Upper lobe of right lung (tissue), 1 donor: Measurements from ENCODE around the gene ZCWPW1. TPM values are rescaled to one million over a fixed set of nuclear protein-coding genes. Genes with fewer than 3 reads are reported as not detected.
"Not testable (repeated sequence)": the region's sequence is repeated elsewhere in the genome, so short reads cannot be mapped to it uniquely, and the experiment has no call there.

Experiments
- ATAC-seq: fragments of 200-7000 bp; cut with Tn5 transposase; one replicate; pipeline ENCODE4 v1.9.1; 2020; ENCODE audit warnings: mild to moderate bottlenecking, moderate library complexity
- DNase-seq: peaks from one replicate; pipeline ENCODE4 v3.0.0-alpha.2; 2020
- H3K27ac ChIP-seq: fragments of 200-600 bp; one replicate; pipeline ENCODE4 v1.8.0; 2022
- H3K27me3 ChIP-seq: fragments of 200-600 bp; one replicate; pipeline ENCODE4 v1.8.0; 2022; ENCODE audit warnings: mild to moderate bottlenecking
- H3K36me3 ChIP-seq: fragments of 200-600 bp; one replicate; pipeline ENCODE4 v1.8.0; 2022
- H3K4me1 ChIP-seq: fragments of 200-600 bp; one replicate; pipeline ENCODE4 v1.8.0; 2022
- H3K4me3 ChIP-seq: fragments of 200-600 bp; one replicate; pipeline ENCODE4 v1.8.0; 2022; ENCODE audit warnings: mild to moderate bottlenecking
- H3K9me3 ChIP-seq: fragments of 200-600 bp; one replicate; pipeline ENCODE4 v1.8.0; 2022
- intact Hi-C: fragments of 100-400 bp; cut with DNase I; formaldehyde crosslinking; loops from one replicate; pipeline ENCODE4 v1.11.0; 2022
- total RNA-seq: library from RNA; stranded (reverse); fragmentation: NEBNext Ultra II Directional; extraction: Animal tissue kit (Norgen Biotek cat#: 25700); gene quantifications from one replicate; pipeline ENCODE4 v1.2.1, GENCODE V29; 2021
- TF ChIP-seq, protein P1 (sequence below): fragments of 200-600 bp; IDR thresholded peaks from one replicate; pipeline ENCODE4 v1.8.0; 2022; ENCODE audit warnings: antibody characterized with exemption
- donor health status: DM: no; HTN: yes; CAD: no; lungs with severe emphysema.

ZCWPW1 gene
- total RNA-seq, 1 donor from 2014 or later = 4.8 TPM

DNA sequence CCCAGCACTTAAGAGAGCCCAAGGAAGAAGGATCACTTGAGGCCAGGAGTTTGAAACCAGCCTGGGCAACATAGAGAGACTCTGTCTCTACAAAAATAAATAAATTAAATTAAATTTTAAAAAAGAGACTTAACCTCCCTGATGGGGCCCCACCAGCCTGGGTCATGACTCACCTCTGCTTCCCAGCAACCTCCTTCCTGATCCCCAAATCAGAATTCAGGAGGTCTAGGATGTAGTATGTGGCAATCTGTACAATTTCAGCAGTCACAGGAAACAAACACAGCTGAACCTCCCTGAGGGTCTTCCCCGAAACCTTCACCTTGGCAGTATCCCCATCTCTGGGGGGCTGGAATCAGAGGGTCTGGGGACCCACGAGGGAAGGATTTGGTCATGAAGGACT lies 17.5 kb upstream of the ZCWPW1 start:
- no peak for ATAC-seq
- H3K27me3 ChIP-seq = no peaks in the 10 kb centered on the region
- TF ChIP-seq, protein P1, sequence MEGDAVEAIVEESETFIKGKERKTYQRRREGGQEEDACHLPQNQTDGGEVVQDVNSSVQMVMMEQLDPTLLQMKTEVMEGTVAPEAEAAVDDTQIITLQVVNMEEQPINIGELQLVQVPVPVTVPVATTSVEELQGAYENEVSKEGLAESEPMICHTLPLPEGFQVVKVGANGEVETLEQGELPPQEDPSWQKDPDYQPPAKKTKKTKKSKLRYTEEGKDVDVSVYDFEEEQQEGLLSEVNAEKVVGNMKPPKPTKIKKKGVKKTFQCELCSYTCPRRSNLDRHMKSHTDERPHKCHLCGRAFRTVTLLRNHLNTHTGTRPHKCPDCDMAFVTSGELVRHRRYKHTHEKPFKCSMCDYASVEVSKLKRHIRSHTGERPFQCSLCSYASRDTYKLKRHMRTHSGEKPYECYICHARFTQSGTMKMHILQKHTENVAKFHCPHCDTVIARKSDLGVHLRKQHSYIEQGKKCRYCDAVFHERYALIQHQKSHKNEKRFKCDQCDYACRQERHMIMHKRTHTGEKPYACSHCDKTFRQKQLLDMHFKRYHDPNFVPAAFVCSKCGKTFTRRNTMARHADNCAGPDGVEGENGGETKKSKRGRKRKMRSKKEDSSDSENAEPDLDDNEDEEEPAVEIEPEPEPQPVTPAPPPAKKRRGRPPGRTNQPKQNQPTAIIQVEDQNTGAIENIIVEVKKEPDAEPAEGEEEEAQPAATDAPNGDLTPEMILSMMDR = no peak
- intact Hi-C loops = no loop called here
- H3K4me3 ChIP-seq = no peak overlapping the region
- DNase-seq = no peak
- peaks cover 11% of the 10 kb centered on the region for H3K4me1 ChIP-seq
- no peaks in the 10 kb centered on the region for H3K36me3 ChIP-seq
- no peak overlapping the region for H3K27ac ChIP-seq
- no peaks in the 10 kb centered on the region for H3K9me3 ChIP-seq

GRCh38 chr7:100444311-100445278 lies 16.1 kb upstream of the ZCWPW1 start:
- Histone ChIP-seq H3K4me1 (peaks cover 11% of the 10 kb centered on the region), H3K36me3 (no peaks in the 10 kb centered on the region), H3K27ac (peak overlapping the region; percentile 74), H3K9me3 (no peaks in the 10 kb centered on the region), H3K27me3 (no peaks in the 10 kb centered on the region), H3K4me3 (no peak overlapping the region)
- TF ChIP-seq, protein P1 = no peak
- DNase-seq (peak; percentile 52), ATAC-seq (peak; percentile 77)
- intact Hi-C loops = no loop called here

- no peak for ATAC-seq
- no peaks in the 10 kb centered on the region for H3K27me3 ChIP-seq
- TF ChIP-seq, protein P1 = no peak
- no peak overlapping the region for H3K4me3 ChIP-seq
- peaks cover 11% of the 10 kb centered on the region for H3K4me1 ChIP-seq
- intact Hi-C loops = no loop called here
- no peaks in the 10 kb centered on the region for H3K9me3 ChIP-seq
- no peaks in the 10 kb centered on the region for H3K36me3 ChIP-seq
- H3K27ac ChIP-seq = peak overlapping the region; percentile 68
- DNase-seq = peak; percentile 25
Measured at GRCh38 chr7:100443096-100443840, 14.8 kb upstream of the ZCWPW1 start.

- Histone ChIP-seq H3K27ac (no peak overlapping the region), H3K36me3 (no peaks in the 10 kb centered on the region), H3K4me1 (peaks cover 13% of the 10 kb centered on the region), H3K4me3 (no peak overlapping the region), H3K9me3 (no peaks in the 10 kb centered on the region), H3K27me3 (no peaks in the 10 kb centered on the region)
- TF ChIP-seq, protein P1 = no peak
- intact Hi-C loops = no loop called here
- ATAC-seq = no peak
- DNase-seq = peak; percentile 45
Measured at GRCh38 chr7:100441641-100442535, 13.4 kb upstream of the ZCWPW1 start.

GRCh38 chr7:100439244-100439643 lies 10.7 kb upstream of the ZCWPW1 start:
- H3K36me3 ChIP-seq, H3K27ac ChIP-seq, H3K4me3 ChIP-seq, ATAC-seq, H3K27me3 ChIP-seq, H3K9me3 ChIP-seq, intact Hi-C loops: not testable (repeated sequence)
- H3K4me1 ChIP-seq = peaks cover 16% of the 10 kb centered on the region
- DNase-seq = peak; percentile 15

DNA sequence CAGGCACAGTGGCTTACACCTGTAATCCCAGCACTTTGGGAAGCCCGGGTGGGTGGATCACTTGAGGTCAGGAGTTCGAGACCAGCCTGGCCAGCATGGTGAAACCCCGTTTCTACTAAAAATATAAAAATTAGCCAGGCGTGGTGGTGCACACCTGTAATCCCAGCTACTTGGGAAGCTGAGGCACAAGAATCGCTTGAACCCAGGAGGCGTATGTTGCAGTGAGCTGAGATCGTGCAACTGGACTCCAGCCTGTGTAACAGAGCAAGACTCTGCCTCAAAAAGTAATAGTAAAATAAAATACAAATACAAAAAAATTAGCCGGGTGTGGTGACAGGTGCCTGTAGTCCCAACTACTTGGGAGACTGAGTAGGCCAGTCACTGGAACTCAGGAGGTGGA lies 10.2 kb upstream of the ZCWPW1 start:
- peak; percentile 7 for DNase-seq
- H3K27ac ChIP-seq = not testable (repeated sequence)

More for the DNA sequence above, 10.2 kb upstream of the ZCWPW1 start:
- H3K4me3 ChIP-seq, intact Hi-C loops, H3K27me3 ChIP-seq, ATAC-seq, H3K9me3 ChIP-seq: not testable (repeated sequence)
- Histone ChIP-seq H3K4me1 (peaks cover 19% of the 10 kb centered on the region), H3K36me3 (peaks cover 12% of the 10 kb centered on the region)
